ENCODE measurements around the gene NOCT. TPM values are rescaled to one million over a fixed set of nuclear protein-coding genes. Genes with fewer than 3 reads are reported as not detected.

The NOCT gene
- total RNA-seq, 1 experiment from 2014 or later, result 21.5 TPM

GRCh38 chr4:138977524-138977923, 38.1 kb upstream of the NOCT start:
- BruUV-seq (replicated peaks), result no TSS peak
- Histone ChIP-seq H3K4me3 (ENCODE audit: low read depth, low read length) (no peak overlapping the region), H3K4me1 (peaks cover 55% of the 10 kb centered on the region), H3K9me3 (no peaks in the 10 kb centered on the region), H3K27me3 (replicated peaks; ENCODE audit: control insufficient read depth, insufficient read depth, low read length) (no peaks in the 10 kb centered on the region), H3K36me3 (ENCODE audit: control insufficient read depth, insufficient read depth, low read length) (no peaks in the 10 kb centered on the region)
- Mint-ChIP-seq H3K4me1 (ENCODE audit: low read depth, unreplicated experiment) (peaks cover 27% of the 10 kb centered on the region), H3K27me3 (ENCODE audit: insufficient read depth, unreplicated experiment) (no peaks in the 10 kb centered on the region), H3K9me3 (ENCODE audit: unreplicated experiment) (no peaks in the 10 kb centered on the region), H3K36me3 (ENCODE audit: insufficient read depth, unreplicated experiment) (peaks cover 6% of the 10 kb centered on the region), H3K4me3 (ENCODE audit: unreplicated experiment) (peak overlapping the region; percentile 25), H3K27ac (ENCODE audit: unreplicated experiment) (peak overlapping the region; percentile 78)
- POLR2A ChIA-PET, result interaction anchor here (2.8 kb wide), 1 partner anchor 37 kb away, joined by 11 read pairs; the partner anchor contains the start of gene NOCT
- DNase-seq, result no peak
- CTCF ChIA-PET, result interaction anchor here (0.7 to 1.3 kb wide), 2 partner anchors 40 to 297 kb away, joined by 3 to 5 read pairs; no protein-coding TSS in a partner anchor
- no peak for TF ChIP-seq CTCF (IDR thresholded peaks at IDR 0.05; ENCODE audit: insufficient read depth in 1 of 2, low read depth in 1 of 2, low read length in 1 of 2, severe bottlenecking in 1 of 2, unreplicated experiment in 1 of 2)
- intact Hi-C loops (cut with micrococcal nuclease; ENCODE audit: unreplicated experiment), result no loop called here

- no peaks in the 10 kb centered on the region for H3K27me3 ChIP-seq (replicated peaks; ENCODE audit: control insufficient read depth, insufficient read depth, low read length)
- ChIA-PET POLR2A (interaction anchor here (2.8 kb wide), 1 partner anchor 37 kb away, joined by 11 read pairs; the partner anchor contains the start of gene NOCT), CTCF (interaction anchor here (0.7 to 1.3 kb wide), 2 partner anchors 40 to 297 kb away, joined by 3 to 5 read pairs; no protein-coding TSS in a partner anchor)
- H3K4me3 ChIP-seq (ENCODE audit: low read depth, low read length), result no peak overlapping the region
- Mint-ChIP-seq H3K27me3 (ENCODE audit: insufficient read depth, unreplicated experiment) (no peaks in the 10 kb centered on the region), H3K9me3 (ENCODE audit: unreplicated experiment) (no peaks in the 10 kb centered on the region), H3K36me3 (ENCODE audit: insufficient read depth, unreplicated experiment) (peaks cover 6% of the 10 kb centered on the region), H3K4me1 (ENCODE audit: low read depth, unreplicated experiment) (peaks cover 27% of the 10 kb centered on the region), H3K27ac (ENCODE audit: unreplicated experiment) (peak overlapping the region; percentile 78), H3K4me3 (ENCODE audit: unreplicated experiment) (peak overlapping the region; percentile 25)
- no peaks in the 10 kb centered on the region for H3K36me3 ChIP-seq (ENCODE audit: control insufficient read depth, insufficient read depth, low read length)
- H3K4me1 ChIP-seq, result peaks cover 58% of the 10 kb centered on the region
- TSS peak; percentile 97 for BruUV-seq (replicated peaks)
- intact Hi-C loops (cut with micrococcal nuclease; ENCODE audit: unreplicated experiment), result loop anchor here (1.0 to 2.0 kb wide), 2 partner anchors 36 to 43 kb away; no protein-coding TSS in a partner anchor
- no peak for TF ChIP-seq CTCF (IDR thresholded peaks at IDR 0.05; ENCODE audit: insufficient read depth in 1 of 2, low read depth in 1 of 2, low read length in 1 of 2, severe bottlenecking in 1 of 2, unreplicated experiment in 1 of 2)
- peak in 1 of 2 experiments; percentile 47 for DNase-seq
- no peaks in the 10 kb centered on the region for H3K9me3 ChIP-seq
Observed at GRCh38 chr4:138978028-138978585, 37.5 kb upstream of the NOCT start.

GRCh38 chr4:138978600-138978999, 37.0 kb upstream of the NOCT start:
- H3K36me3 ChIP-seq (ENCODE audit: control insufficient read depth, insufficient read depth, low read length), result no peaks in the 10 kb centered on the region
- POLR2A ChIA-PET, result interaction anchor here (0.6 to 2.8 kb wide), 2 partner anchors 36 to 91 kb away, joined by 3 to 11 read pairs; partner anchors contain the start of gene NOCT
- no peaks in the 10 kb centered on the region for H3K27me3 ChIP-seq (replicated peaks; ENCODE audit: control insufficient read depth, insufficient read depth, low read length)
- DNase-seq, result peak; percentile 71 to 83
- H3K4me1 Mint-ChIP-seq (ENCODE audit: low read depth, unreplicated experiment), result peaks cover 27% of the 10 kb centered on the region
- no peaks in the 10 kb centered on the region for H3K9me3 ChIP-seq
- H3K4me3 ChIP-seq (ENCODE audit: low read depth, low read length), result no peak overlapping the region
- H3K27me3 Mint-ChIP-seq (ENCODE audit: insufficient read depth, unreplicated experiment), result no peaks in the 10 kb centered on the region
- intact Hi-C loops (cut with micrococcal nuclease; ENCODE audit: unreplicated experiment), result loop anchor here (1.0 to 2.0 kb wide), 2 partner anchors 36 to 44 kb away; no protein-coding TSS in a partner anchor
- peak overlapping the region; percentile 25 for H3K4me3 Mint-ChIP-seq (ENCODE audit: unreplicated experiment)
- no peaks in the 10 kb centered on the region for H3K9me3 Mint-ChIP-seq (ENCODE audit: unreplicated experiment)
- TF ChIP-seq CTCF (IDR thresholded peaks at IDR 0.05; ENCODE audit: insufficient read depth in 1 of 2, low read depth in 1 of 2, low read length in 1 of 2, severe bottlenecking in 1 of 2, unreplicated experiment in 1 of 2), result no peak
- H3K27ac Mint-ChIP-seq (ENCODE audit: unreplicated experiment), result peak overlapping the region; percentile 78
- H3K36me3 Mint-ChIP-seq (ENCODE audit: insufficient read depth, unreplicated experiment), result peaks cover 6% of the 10 kb centered on the region
- no TSS peak for BruUV-seq (replicated peaks)
- CTCF ChIA-PET, result interaction anchor here (0.6 to 1.3 kb wide), 2 partner anchors 41 to 81 kb away, joined by 3 to 5 read pairs; no protein-coding TSS in a partner anchor
- peaks cover 53% of the 10 kb centered on the region for H3K4me1 ChIP-seq
